GM06990 (cell line): ENCODE results near the gene MOB4.

ENCODE experiments used
- DNase-seq: peaks from one replicate; pipeline ENCODE4 v3.0.0-alpha.2; 2011; ENCODE audit not compliant: insufficient read length; ENCODE audit errors: extremely low read depth
- H3K27me3 ChIP-seq: replicated peaks from 2 replicates; pipeline ENCODE4 v1.6.0; 2011; ENCODE audit warnings: low read length; ENCODE audit not compliant: control insufficient read depth, insufficient read depth
- H3K36me3 ChIP-seq: 2 replicates; pipeline ENCODE4 v1.5.1; 2011; ENCODE audit warnings: low read length; ENCODE audit not compliant: control insufficient read depth, insufficient read depth
- H3K4me3 ChIP-seq: replicated peaks from 2 replicates; pipeline ENCODE4 v1.5.1; 2011; ENCODE audit warnings: low read depth, mild to moderate bottlenecking, control low read depth, low read length
- TF ChIP-seq, protein P1 (sequence below): IDR thresholded peaks from 2 replicates; pipeline ENCODE4 v1.5.1; 2011; ENCODE audit warnings: low read length, control low read depth, mild to moderate bottlenecking, inconsistent platforms; ENCODE audit not compliant: insufficient read depth, poor library complexity, severe bottlenecking

MOB4 gene

DNA sequence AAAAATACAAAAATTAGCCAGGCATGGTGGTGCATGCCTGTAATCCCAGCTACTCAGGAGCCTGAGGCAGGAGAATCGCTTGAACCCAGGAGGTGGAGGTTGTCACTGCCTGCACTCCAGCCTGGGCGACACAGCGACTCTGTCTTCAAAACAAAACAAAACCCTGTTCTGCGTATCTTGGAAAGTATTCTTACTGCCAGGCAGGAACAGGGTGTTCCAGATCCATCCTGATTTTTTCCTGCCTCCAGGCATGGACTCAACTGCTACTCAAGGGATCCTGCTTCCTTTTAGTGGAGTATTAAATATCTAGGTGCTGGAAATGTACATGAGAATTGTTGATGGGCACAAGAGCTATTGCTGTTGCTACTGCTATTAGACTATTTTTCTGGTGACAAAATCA is 28.5 kb upstream of the MOB4 start:
- no peaks in the 10 kb centered on the region for H3K27me3 ChIP-seq
- no peak for DNase-seq
- H3K4me3 ChIP-seq, result no peak overlapping the region
- peaks cover 17% of the 10 kb centered on the region for H3K36me3 ChIP-seq
- TF ChIP-seq, protein P1, sequence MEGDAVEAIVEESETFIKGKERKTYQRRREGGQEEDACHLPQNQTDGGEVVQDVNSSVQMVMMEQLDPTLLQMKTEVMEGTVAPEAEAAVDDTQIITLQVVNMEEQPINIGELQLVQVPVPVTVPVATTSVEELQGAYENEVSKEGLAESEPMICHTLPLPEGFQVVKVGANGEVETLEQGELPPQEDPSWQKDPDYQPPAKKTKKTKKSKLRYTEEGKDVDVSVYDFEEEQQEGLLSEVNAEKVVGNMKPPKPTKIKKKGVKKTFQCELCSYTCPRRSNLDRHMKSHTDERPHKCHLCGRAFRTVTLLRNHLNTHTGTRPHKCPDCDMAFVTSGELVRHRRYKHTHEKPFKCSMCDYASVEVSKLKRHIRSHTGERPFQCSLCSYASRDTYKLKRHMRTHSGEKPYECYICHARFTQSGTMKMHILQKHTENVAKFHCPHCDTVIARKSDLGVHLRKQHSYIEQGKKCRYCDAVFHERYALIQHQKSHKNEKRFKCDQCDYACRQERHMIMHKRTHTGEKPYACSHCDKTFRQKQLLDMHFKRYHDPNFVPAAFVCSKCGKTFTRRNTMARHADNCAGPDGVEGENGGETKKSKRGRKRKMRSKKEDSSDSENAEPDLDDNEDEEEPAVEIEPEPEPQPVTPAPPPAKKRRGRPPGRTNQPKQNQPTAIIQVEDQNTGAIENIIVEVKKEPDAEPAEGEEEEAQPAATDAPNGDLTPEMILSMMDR, result no peak

DNA sequence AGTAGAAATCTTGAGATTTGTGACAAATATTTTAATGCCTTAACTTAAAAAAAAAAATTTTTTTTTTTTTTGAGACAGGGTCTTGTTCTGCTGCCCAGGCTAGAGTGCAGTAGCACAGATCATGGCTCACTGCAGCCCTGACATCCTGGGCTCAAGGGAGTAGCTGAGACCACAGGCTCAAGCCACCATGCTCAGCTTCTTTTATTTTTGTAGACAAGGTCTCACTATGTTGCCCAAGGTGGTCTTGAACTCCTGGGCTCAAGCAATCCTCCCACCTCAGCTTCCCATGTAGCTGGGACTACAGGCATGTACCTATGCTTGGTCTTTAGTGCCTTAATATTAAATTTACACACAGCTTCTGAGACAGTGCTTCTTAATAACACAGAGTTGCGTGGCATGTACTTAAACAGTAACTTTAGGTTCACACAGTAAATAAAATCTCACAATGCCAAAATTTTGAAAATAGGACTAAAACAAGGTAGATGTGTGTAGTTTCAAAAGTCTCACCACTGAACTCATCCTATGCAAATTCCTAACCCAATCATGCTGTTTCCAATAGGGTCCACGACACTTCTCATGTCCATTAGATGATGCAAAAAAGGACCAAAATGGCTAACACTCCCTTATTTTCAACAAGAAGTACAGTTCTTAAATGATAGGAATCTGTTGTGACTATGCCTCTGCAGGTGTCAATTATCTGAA is 20.3 kb upstream of the MOB4 start:
- Histone ChIP-seq H3K4me3 (peak overlapping the region; percentile 7), H3K27me3 (no peaks in the 10 kb centered on the region), H3K36me3 (peaks cover 18% of the 10 kb centered on the region)
- TF ChIP-seq, protein P1, result no peak
- no peak for DNase-seq

DNA sequence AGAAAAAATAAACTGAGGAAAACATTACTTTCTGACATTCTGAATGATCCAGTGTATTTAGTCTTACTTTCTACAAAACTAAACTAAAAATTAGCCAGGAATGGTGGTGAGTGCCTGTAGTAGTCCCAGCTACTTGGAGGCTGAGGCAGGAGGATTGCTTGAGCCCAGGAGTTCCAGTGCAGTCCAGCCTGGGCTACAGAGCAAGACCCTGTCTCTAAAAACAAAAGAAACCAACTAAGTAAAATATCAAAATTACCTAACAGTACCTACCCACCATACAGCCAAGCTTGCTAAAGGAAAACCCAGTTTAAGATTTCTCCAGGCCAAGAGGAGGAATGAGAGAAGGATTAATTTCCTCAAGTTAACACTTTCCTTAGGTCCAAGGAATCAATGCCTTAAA is 19.2 kb upstream of the MOB4 start:
- DNase-seq, result no peak
- H3K36me3 ChIP-seq, result peaks cover 17% of the 10 kb centered on the region
- TF ChIP-seq, protein P1, result no peak
- no peaks in the 10 kb centered on the region for H3K27me3 ChIP-seq
- H3K4me3 ChIP-seq, result peak overlapping the region; percentile 97

DNA sequence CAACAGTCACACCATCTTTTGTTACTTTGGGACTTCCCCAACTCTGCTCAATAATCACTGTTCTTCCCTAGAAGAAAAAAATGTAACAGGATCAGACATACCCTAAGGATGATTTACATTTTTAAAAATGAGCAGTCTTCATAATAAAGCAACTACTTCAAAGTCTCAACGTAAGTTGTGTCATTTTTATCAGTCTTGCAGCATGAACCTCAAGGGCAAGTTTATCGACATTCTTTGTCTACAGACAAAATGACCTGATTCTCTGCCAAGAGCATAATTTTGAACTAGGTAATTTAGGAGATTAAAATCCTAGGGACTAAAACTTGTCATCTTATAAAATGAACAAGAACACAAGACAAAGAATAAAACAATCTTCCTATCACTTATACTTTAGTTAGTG is 18.5 kb upstream of the MOB4 start:
- DNase-seq, result no peak
- no peaks in the 10 kb centered on the region for H3K27me3 ChIP-seq
- peaks cover 12% of the 10 kb centered on the region for H3K36me3 ChIP-seq
- H3K4me3 ChIP-seq, result peak overlapping the region; percentile 97
- TF ChIP-seq, protein P1, result no peak

DNA sequence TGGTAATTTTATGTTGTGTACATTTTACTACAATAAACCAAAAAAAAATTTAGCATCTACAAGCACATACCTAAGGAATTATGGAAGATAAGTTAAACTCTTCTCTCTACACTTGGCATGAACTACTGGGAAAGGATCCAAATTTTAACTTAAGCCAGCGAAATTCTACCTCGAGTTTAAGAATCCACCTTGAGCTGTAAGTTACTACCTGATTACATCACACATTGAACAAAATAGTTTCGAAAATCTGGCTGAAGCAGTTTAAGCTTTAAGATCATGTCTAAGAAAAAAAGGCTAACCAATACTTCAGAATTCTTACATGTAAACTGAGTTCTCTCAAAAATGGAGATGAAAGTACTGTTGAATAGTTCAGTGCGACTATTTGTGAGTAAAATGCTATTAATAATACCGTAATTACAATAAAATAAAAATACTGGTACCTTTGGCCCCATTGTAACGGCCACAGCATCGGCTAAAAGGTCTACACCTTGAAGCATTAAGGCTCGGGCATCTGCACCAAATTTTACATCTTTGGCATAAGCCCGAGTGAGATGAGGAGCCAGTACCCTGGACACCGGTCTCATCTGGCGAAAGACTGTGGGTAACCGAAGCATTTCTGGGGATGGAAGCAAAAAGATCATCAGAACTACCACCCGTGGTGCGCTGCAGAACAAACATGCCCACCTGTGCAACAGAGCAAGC is 17.5 kb upstream of the MOB4 start:
- DNase-seq, result no peak
- TF ChIP-seq, protein P1, result no peak

More for the DNA sequence above, 17.5 kb upstream of the MOB4 start:
- peaks cover 12% of the 10 kb centered on the region for H3K36me3 ChIP-seq
- H3K27me3 ChIP-seq, result no peaks in the 10 kb centered on the region
- H3K4me3 ChIP-seq, result peak overlapping the region; percentile 97
